ENCODE measurements around the gene TMEM266.
A peak's percentile ranks its signal among the peaks of the same experiment; 100 is the strongest.

The TMEM266 gene

DNA sequence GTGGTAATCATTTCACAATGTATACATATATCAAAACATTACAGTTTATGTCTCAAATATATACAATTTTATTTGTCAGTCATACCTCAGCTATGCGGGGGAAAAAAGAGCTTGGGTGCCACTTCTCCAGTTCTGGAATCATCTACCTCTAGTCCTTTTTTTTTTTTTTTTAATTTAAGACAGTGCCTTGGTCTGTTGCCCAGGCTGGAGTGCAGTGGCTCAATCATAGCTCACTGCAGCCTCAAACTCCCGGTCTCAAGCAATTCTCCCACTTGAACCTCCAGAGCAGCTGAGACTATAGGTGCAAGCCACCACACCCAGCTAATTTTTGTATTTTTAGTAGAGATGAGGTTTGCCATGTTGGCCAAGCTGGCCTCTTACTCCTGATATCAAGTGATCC is 67.4 kb downstream of the TMEM266 start:
- DNase-seq (ENCODE audit: low read depth in 1 of 2, low spot score in 1 of 2) = no peak

DNA sequence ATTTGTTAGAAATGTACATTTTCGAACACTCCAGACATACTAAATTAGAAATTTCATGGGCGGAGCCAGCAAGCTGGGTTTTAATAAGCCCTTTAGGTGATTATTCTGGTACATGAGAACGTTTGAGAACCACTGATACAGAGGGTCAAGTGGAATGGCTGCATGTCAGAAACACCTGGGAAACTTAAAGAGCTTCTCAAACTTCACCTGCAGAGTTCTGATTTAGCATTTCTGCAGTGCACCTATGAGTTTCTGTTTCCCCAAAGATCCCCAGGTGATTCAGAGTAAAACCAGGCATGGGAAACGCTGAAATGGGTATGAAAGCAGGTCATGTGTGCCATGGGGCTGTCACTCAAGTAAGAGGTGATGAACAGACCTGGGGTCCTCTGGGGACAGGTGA is 68.1 kb downstream of the TMEM266 start:
- no peak for DNase-seq (ENCODE audit: low read depth in 1 of 2, low spot score in 1 of 2)

DNA sequence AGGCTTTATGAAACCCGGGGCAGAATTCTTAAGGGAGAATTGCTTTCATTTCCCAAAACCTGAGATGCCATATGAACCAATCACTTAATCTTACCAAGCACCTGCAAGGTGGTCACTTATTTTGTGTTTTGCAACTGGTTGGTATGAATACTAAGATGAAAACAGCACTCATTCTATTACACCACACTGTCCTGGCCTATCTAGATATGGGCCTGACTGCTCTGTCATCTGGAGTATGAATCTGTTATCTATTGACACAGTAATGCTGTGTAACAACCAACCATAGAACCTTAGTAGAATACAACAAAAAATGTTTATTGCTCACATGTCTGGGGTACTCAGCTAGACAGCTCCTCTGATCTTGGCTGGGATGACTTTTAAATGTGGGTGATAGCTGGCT is 74.8 kb downstream of the TMEM266 start:
- DNase-seq (ENCODE audit: low read depth in 1 of 2, low spot score in 1 of 2) = no peak

DNA sequence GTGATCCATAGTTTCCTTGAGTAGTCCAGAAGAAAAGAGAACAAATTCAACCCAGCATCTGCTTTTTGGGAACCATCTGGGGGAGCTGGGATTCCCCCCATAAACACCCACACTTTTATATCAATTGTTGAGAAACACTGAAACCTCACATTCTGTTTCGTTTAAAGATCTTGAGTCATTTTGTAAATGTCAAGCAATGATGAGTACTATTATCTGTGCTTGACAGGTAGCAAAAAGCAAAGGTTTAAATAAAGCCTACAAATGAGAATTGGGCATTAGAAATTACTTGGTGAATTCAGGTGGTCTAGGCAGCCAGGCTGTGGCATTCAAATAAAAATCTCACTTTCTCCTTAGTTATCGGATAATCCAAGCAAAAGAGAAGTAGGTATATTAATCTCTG is 75.7 kb downstream of the TMEM266 start:
- no peak for DNase-seq (ENCODE audit: low read depth in 1 of 2, low spot score in 1 of 2)

- no peak for DNase-seq (ENCODE audit: low read depth in 1 of 2, low spot score in 1 of 2)
These were observed 78.7 kb downstream of the TMEM266 start for GRCh38 chr15:76138436-76138835.

DNA sequence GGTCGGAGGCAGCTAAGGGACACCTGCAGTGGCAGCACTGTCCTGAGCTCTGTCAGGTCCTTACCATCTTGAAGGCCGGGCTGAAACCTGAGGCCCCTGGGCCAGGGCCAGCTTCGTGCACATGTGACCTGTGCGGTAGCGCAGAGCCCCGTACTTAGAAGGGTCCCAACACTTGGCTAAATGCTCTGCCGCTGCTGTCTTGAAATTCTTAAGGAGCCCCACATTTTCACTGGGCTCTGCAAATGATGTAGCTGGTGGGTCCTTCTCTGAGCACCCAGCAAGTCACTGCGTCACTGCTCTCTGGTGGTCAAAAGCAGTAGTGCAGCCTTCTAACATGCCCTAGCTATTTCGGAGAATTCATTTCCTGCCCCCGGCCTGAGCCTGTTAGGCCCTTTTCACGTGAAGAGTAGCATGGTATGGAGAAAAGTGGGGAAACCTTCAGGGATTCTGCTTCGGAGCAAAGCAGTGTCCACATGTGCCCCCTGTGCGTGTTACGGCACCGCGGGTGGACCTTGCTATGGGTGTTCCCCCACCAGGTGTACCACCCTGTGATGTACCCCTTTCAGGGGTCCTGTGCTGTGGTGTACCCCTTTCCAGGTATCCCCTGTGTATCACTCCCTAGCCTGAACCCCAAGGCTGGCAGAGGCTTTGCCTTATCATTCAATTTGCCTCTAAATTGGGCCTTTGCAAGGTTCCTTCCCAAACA is 79.7 kb downstream of the TMEM266 start:
- peak; percentile 36 to 49 for DNase-seq (ENCODE audit: low read depth in 1 of 2, low spot score in 1 of 2)

DNA sequence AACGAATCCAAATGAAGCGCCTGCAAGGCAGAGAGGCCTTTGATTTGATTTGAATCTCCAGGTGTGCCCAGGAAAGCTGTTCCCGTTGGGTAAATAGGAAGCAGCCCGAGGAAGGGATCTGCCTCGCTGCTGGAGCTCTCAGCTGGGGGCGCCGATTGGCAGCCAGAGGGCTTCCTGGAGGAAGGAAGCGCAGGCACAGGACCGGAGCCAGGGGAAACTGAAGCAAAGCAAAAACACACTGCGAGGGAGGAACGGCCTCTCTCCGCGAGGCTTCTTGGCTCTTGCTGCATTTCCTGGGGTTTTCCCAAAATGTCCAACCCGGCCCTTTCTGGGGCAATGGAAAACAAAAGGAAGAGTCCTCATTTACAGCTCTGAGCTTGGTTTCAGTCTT is 80.3 kb downstream of the TMEM266 start:
- DNase-seq (ENCODE audit: low read depth in 1 of 2, low spot score in 1 of 2) = no peak

GRCh38 chr15:76146812-76147211 is 87.0 kb downstream of the TMEM266 start:
- DNase-seq (ENCODE audit: low read depth in 1 of 2, low spot score in 1 of 2) = no peak

GRCh38 chr15:76147906-76148570 is 88.3 kb downstream of the TMEM266 start:
- peak; percentile 29 to 67 for DNase-seq (ENCODE audit: low read depth in 1 of 2, low spot score in 1 of 2)

DNA sequence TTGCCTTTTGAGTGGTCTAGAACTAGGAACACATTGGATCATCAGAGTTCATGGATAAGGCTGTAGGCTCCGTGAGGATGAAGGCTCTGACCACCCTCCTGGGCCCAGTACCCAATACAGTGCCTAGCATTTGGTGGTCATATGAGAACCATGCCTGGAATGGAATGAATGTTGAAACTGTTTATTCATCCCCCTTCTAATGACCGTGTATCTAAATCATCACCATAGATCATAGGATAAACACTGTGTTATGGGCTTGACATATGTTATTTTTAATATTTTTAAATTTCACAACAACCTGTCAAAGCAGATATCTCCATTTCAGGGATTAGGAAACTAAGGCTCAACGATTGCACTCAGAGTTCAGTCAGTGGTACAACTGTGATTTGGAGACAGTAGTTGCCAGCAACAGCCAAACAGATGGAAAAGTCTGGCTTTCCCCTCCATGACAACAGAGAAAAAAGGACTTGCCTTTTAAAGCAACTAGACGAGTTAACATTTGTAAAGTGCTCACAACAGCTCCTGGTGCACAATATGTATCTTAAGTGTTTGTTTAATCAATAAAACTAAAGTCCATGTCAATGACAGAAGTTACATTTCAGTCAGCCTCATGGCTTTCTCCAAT is 89.6 kb downstream of the TMEM266 start:
- no peak for DNase-seq (ENCODE audit: low read depth in 1 of 2, low spot score in 1 of 2)

DNA sequence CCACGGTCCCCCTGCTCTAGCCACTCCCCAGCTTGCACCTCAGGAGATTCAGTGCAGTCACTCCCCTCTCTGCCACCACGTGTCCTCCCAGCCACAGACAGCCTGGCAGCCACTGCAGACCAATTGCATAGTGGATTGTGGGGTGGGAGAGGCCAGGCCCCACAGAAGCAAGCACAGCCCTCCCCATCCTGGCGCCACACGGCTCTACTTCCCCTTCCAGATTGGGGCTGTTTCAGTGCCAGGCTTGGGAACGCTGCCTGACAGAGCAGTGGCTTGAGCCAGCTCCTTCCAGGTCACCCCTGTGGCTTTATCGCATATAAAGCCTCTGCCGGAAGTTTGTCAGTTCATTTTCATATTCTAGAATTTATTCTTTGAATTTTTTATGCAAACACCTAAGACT is 90.7 kb downstream of the TMEM266 start:
- DNase-seq (ENCODE audit: low read depth in 1 of 2, low spot score in 1 of 2) = no peak

DNA sequence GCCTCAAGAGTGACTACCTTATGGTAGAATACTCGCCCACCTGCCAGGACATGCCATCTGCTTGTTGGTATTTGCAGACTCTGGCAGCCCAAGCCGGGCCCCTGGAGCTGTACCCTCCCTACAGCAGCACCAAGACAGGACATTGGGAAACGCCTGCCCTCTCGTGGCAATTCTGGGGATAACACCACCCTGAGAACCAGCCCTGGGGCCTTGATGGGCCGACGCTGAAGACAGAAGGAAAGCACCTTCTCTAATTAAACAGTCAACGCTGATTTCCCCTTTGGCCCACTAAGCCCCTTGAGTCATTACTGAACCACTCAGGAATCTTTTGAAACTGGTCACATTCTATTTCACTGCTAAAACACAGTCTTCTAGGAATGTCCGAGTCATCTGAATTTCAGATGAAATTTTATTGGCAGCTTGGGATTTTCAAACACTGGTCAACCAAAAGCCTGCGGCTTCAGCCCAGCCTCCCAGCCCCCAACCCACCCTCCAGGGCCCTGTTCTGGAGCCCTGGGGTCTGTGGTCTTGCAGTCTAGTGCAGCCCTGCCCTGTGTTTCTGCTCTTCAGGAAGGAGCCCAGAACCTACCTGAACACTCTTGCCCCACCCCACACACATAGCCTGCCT is 91.3 kb downstream of the TMEM266 start:
- peak; percentile 50 to 76 for DNase-seq (ENCODE audit: low read depth in 1 of 2, low spot score in 1 of 2)

GRCh38 chr15:76151599-76151974 is 91.8 kb downstream of the TMEM266 start:
- DNase-seq (ENCODE audit: low read depth in 1 of 2, low spot score in 1 of 2) = no peak

DNA sequence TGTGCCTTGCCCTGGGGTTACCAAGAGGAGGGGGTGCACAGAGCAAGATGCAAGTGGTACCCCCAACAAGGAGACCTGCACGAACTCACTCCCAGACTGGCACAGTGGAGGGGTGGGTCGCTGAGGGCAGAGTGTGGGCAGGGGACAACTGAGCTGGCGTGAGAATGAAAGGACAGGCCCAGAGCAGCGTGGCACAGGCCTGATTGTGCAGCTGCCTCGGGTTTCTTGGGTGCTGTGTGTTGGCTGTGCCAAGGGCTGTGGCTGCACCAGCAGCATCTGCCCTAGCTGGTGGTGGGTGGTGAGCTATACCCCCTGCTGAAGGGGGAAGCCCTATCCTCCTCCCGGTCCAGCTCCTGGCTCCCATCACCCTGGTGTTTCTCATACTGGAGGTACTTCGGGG is 92.4 kb downstream of the TMEM266 start:
- DNase-seq (ENCODE audit: low read depth in 1 of 2, low spot score in 1 of 2) = no peak

- no peak for DNase-seq (ENCODE audit: low read depth in 1 of 2, low spot score in 1 of 2)
These were observed 93.7 kb downstream of the TMEM266 start for GRCh38 chr15:76153241-76154197.

- DNase-seq (ENCODE audit: low read depth in 1 of 2, low spot score in 1 of 2) = no peak
These were observed 95.9 kb downstream of the TMEM266 start for GRCh38 chr15:76155731-76156130.

GRCh38 chr15:76158226-76158625 is 98.4 kb downstream of the TMEM266 start:
- DNase-seq (ENCODE audit: low read depth in 1 of 2, low spot score in 1 of 2) = no peak

GRCh38 chr15:76158815-76159214 is 99.0 kb downstream of the TMEM266 start:
- no peak for DNase-seq (ENCODE audit: low read depth in 1 of 2, low spot score in 1 of 2)

DNA sequence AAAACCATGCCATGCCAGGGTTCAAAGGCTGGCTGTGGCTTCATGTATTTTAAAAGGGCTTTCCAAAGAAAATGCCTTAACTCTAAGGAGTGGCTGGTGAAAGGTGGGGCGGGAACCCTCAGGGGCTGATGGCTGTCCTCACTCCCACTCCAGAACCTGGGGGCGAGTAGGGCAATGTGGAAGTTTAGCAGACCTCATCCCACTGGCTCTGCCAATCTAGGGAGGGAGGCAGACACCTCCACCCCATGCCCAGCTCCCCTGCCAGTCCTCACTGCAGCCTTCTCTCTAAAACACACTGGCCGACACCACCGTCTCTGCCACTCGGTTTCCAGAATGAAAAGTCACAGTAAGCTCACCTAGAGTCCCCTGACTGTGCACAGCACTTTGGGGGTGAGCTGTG is 99.5 kb downstream of the TMEM266 start:
- DNase-seq (ENCODE audit: low read depth in 1 of 2, low spot score in 1 of 2) = no peak

DNA sequence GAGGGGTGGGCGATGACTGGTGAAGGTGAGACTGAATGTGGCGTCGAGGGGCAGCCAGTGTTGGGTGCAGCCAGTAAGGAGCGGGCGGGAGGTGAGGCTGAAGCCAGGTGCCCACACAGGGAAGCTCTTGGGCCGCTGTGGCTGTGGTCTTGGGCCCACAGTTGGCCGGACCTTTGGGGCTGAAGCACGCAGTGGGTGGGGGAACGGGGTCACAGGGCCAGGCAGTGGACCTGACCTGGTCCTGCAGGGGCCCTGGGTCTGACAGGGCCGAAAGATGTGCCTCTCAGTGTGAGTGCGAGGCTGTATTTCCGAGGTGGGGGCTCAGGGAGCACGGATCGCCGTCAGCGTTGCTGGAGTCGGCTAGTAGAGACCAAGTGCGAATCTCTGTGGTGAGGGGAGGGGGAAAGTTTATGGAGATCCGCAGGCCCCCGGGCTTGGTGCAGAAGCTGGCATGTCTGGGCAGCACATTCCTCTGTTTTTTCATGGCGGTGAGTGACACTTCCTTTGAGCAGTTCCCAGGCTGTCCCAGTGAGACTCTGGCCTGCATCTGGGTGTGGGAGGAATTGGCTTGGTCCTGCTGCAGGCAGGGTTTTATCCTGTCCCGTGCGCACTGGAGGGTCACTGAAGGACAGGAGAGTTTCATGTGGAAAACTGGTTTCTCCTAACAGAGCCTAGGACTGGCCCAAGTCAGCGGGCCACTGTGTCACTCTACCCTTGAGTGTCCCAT is 100.8 kb downstream of the TMEM266 start:
- no peak for DNase-seq (ENCODE audit: low read depth in 1 of 2, low spot score in 1 of 2)
